ENCODE measurements around the gene PACS2.
"Not testable (repeated sequence)": the region's sequence is repeated elsewhere in the genome, so short reads cannot be mapped to it uniquely, and the experiment has no call there.

PACS2 gene

GRCh38 chr14:105313381-105314286, 914 bp upstream of the PACS2 start:
- FAIRE-seq (no peak), DNase-seq (ENCODE audit: insufficient read length, low spot score) (no peak)

- FAIRE-seq: peak; percentile 46
- DNase-seq (ENCODE audit: insufficient read length, low spot score): peak; percentile 29
These were observed 718 bp downstream of the PACS2 start for GRCh38 chr14:105315211-105315721.

- no peak for DNase-seq (ENCODE audit: insufficient read length, low spot score)
- FAIRE-seq: no peak
These were observed 1.5 kb downstream of the PACS2 start for GRCh38 chr14:105315941-105316576.

- FAIRE-seq (no peak), DNase-seq (ENCODE audit: insufficient read length, low spot score) (no peak)
These were observed 2.0 kb downstream of the PACS2 start for GRCh38 chr14:105316577-105316941.

GRCh38 chr14:105316968-105317510, 2.5 kb downstream of the PACS2 start:
- FAIRE-seq: no peak
- DNase-seq (ENCODE audit: insufficient read length, low spot score): no peak

GRCh38 chr14:105317546-105317945, 3.0 kb downstream of the PACS2 start:
- FAIRE-seq: no peak
- no peak for DNase-seq (ENCODE audit: insufficient read length, low spot score)

GRCh38 chr14:105322791-105323556, 8.4 kb downstream of the PACS2 start:
- peak; percentile 60 for FAIRE-seq
- DNase-seq (ENCODE audit: insufficient read length, low spot score): no peak

- DNase-seq (ENCODE audit: insufficient read length, low spot score): no peak
- FAIRE-seq: no peak
These were observed 9.1 kb downstream of the PACS2 start for GRCh38 chr14:105323663-105324062.

GRCh38 chr14:105324080-105324778, 9.7 kb downstream of the PACS2 start:
- no peak for FAIRE-seq

GRCh38 chr14:105324871-105325270, 10.3 kb downstream of the PACS2 start:
- no peak for FAIRE-seq
- DNase-seq (ENCODE audit: insufficient read length, low spot score): no peak

More at GRCh38 chr14:105324080-105324778, 9.7 kb downstream of the PACS2 start:
- no peak for DNase-seq (ENCODE audit: insufficient read length, low spot score)

- DNase-seq (ENCODE audit: insufficient read length, low spot score) (no peak), FAIRE-seq (no peak)
These were observed 10.8 kb downstream of the PACS2 start for GRCh38 chr14:105325303-105325702.

GRCh38 chr14:105325716-105326567, 11.4 kb downstream of the PACS2 start:
- FAIRE-seq (no peak), DNase-seq (ENCODE audit: insufficient read length, low spot score) (no peak)

GRCh38 chr14:105326568-105326867, 12.0 kb downstream of the PACS2 start:
- no peak for DNase-seq (ENCODE audit: insufficient read length, low spot score)

GRCh38 chr14:105326891-105327694, 12.5 kb downstream of the PACS2 start:
- FAIRE-seq: no peak
- DNase-seq (ENCODE audit: insufficient read length, low spot score): no peak

More at GRCh38 chr14:105326568-105326867, 12.0 kb downstream of the PACS2 start:
- FAIRE-seq: no peak

- not testable (repeated sequence) for DNase-seq (ENCODE audit: insufficient read length, low spot score); FAIRE-seq
These were observed 13.1 kb downstream of the PACS2 start for GRCh38 chr14:105327695-105328045.

- no peak for FAIRE-seq
- DNase-seq (ENCODE audit: insufficient read length, low spot score): no peak
These were observed 13.6 kb downstream of the PACS2 start for GRCh38 chr14:105328070-105328677.

- DNase-seq (ENCODE audit: insufficient read length, low spot score) (no peak), FAIRE-seq (no peak)
These were observed 14.3 kb downstream of the PACS2 start for GRCh38 chr14:105328678-105329390.
